ENCODE results near the gene MACROD2.

MACROD2 gene

DNA sequence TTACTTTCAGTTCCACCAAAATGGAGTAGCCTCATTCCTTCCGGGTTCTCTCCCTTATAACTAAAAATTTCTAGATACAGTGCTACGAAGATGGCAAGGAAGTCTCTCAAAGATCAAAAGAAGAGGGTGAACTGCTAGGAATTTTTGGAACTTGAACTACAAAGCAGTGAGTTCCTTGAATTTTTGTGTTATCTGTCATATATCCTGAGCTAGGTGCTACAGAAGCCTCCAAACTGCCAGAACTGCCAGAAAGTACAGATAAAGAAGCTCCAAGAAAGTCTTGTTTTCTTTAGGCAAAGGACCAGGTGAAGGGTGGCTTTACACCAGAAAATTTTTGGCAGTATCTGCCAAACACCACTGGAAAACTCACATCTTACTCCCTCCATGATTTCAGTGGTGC, 560.9 kb downstream of the MACROD2 start:
- Histone ChIP-seq H2AFZ (ENCODE audit: low read depth, low read length, severe bottlenecking) (no peak overlapping the region), H3K27ac (ENCODE audit: low read depth, low read length) (no peak overlapping the region), H3K9me2 (replicated peaks; ENCODE audit: insufficient read depth, low read length) (no peaks in the 10 kb centered on the region), H3F3A (ENCODE audit: insufficient read depth) (no peaks in the 10 kb centered on the region), H3K4me2 (ENCODE audit: low read depth, low read length, poor library complexity, severe bottlenecking) (no peak overlapping the region), H3K4me3 (ENCODE audit: insufficient read depth, low read length, poor library complexity, severe bottlenecking) (no peak overlapping the region), H4K20me1 (ENCODE audit: low read depth, low read length) (no peaks in the 10 kb centered on the region), H3K79me2 (ENCODE audit: insufficient read depth, low read length) (no peaks in the 10 kb centered on the region), H3K9me3 (ENCODE audit: insufficient read depth, low read length) (no peaks in the 10 kb centered on the region), H3K9ac (ENCODE audit: low read length) (no peak overlapping the region), H3K36me3 (ENCODE audit: low read length) (no peaks in the 10 kb centered on the region), H3K27me3 (ENCODE audit: low read length) (no peaks in the 10 kb centered on the region)
- TF ChIP-seq, protein P1, sequence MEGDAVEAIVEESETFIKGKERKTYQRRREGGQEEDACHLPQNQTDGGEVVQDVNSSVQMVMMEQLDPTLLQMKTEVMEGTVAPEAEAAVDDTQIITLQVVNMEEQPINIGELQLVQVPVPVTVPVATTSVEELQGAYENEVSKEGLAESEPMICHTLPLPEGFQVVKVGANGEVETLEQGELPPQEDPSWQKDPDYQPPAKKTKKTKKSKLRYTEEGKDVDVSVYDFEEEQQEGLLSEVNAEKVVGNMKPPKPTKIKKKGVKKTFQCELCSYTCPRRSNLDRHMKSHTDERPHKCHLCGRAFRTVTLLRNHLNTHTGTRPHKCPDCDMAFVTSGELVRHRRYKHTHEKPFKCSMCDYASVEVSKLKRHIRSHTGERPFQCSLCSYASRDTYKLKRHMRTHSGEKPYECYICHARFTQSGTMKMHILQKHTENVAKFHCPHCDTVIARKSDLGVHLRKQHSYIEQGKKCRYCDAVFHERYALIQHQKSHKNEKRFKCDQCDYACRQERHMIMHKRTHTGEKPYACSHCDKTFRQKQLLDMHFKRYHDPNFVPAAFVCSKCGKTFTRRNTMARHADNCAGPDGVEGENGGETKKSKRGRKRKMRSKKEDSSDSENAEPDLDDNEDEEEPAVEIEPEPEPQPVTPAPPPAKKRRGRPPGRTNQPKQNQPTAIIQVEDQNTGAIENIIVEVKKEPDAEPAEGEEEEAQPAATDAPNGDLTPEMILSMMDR (IDR thresholded peaks at IDR 0.05; ENCODE audit: insufficient read depth, low read length, poor library complexity, severe bottlenecking): no peak
- TF ChIP-seq EZH2phosphoT487 (conservative IDR thresholded peaks at IDR 0.05; ENCODE audit: low read length): no peak

DNA sequence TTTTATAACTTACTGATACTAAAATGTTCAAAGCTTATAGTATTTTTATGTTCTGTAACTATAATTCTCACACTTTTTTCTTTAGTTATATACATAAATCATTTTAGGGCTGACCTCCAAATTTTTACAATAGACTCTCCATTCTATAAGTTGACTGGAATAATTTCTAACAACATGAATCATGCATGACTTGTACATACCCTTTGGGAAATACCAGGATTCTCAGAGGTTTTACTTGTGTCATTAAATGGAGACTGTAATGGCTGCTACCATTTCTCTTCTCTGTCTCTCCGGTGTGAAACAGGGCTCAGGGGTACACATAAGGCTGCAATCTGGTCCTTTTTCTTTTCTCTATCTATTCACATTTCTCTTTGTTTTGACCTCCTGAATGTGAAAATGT, 564.3 kb downstream of the MACROD2 start:
- H3K27ac ChIP-seq (ENCODE audit: low read depth, low read length): no peak overlapping the region
- no peaks in the 10 kb centered on the region for H3K9me2 ChIP-seq (replicated peaks; ENCODE audit: insufficient read depth, low read length)
- no peaks in the 10 kb centered on the region for H3K27me3 ChIP-seq (ENCODE audit: low read length)
- no peak overlapping the region for H3K9ac ChIP-seq (ENCODE audit: low read length)
- TF ChIP-seq, protein P1 (IDR thresholded peaks at IDR 0.05; ENCODE audit: insufficient read depth, low read length, poor library complexity, severe bottlenecking): no peak
- no peak for TF ChIP-seq EZH2phosphoT487 (conservative IDR thresholded peaks at IDR 0.05; ENCODE audit: low read length)
- H3K79me2 ChIP-seq (ENCODE audit: insufficient read depth, low read length): no peaks in the 10 kb centered on the region
- no peaks in the 10 kb centered on the region for H3K9me3 ChIP-seq (ENCODE audit: insufficient read depth, low read length)
- no peaks in the 10 kb centered on the region for H3F3A ChIP-seq (ENCODE audit: insufficient read depth)
- H4K20me1 ChIP-seq (ENCODE audit: low read depth, low read length): no peaks in the 10 kb centered on the region
- no peak overlapping the region for H3K4me2 ChIP-seq (ENCODE audit: low read depth, low read length, poor library complexity, severe bottlenecking)
- no peak overlapping the region for H2AFZ ChIP-seq (ENCODE audit: low read depth, low read length, severe bottlenecking)
- no peaks in the 10 kb centered on the region for H3K36me3 ChIP-seq (ENCODE audit: low read length)
- no peak overlapping the region for H3K4me3 ChIP-seq (ENCODE audit: insufficient read depth, low read length, poor library complexity, severe bottlenecking)

GRCh38 chr20:14561741-14562221, 566.5 kb downstream of the MACROD2 start:
- H3K36me3 ChIP-seq (ENCODE audit: low read length): no peaks in the 10 kb centered on the region
- H3K4me3 ChIP-seq (ENCODE audit: insufficient read depth, low read length, poor library complexity, severe bottlenecking): no peak overlapping the region
- no peaks in the 10 kb centered on the region for H3F3A ChIP-seq (ENCODE audit: insufficient read depth)
- no peak overlapping the region for H3K9ac ChIP-seq (ENCODE audit: low read length)
- H3K27ac ChIP-seq (ENCODE audit: low read depth, low read length): no peak overlapping the region
- H4K20me1 ChIP-seq (ENCODE audit: low read depth, low read length): no peaks in the 10 kb centered on the region
- H2AFZ ChIP-seq (ENCODE audit: low read depth, low read length, severe bottlenecking): no peak overlapping the region
- TF ChIP-seq, protein P1 (IDR thresholded peaks at IDR 0.05; ENCODE audit: insufficient read depth, low read length, poor library complexity, severe bottlenecking): no peak
- TF ChIP-seq EZH2phosphoT487 (conservative IDR thresholded peaks at IDR 0.05; ENCODE audit: low read length): no peak
- no peaks in the 10 kb centered on the region for H3K9me3 ChIP-seq (ENCODE audit: insufficient read depth, low read length)
- no peak overlapping the region for H3K4me2 ChIP-seq (ENCODE audit: low read depth, low read length, poor library complexity, severe bottlenecking)
- no peaks in the 10 kb centered on the region for H3K27me3 ChIP-seq (ENCODE audit: low read length)
- H3K9me2 ChIP-seq (replicated peaks; ENCODE audit: insufficient read depth, low read length): no peaks in the 10 kb centered on the region
- H3K79me2 ChIP-seq (ENCODE audit: insufficient read depth, low read length): no peaks in the 10 kb centered on the region
